ENCODE measurements around the gene TFE3.

The TFE3 gene

DNA sequence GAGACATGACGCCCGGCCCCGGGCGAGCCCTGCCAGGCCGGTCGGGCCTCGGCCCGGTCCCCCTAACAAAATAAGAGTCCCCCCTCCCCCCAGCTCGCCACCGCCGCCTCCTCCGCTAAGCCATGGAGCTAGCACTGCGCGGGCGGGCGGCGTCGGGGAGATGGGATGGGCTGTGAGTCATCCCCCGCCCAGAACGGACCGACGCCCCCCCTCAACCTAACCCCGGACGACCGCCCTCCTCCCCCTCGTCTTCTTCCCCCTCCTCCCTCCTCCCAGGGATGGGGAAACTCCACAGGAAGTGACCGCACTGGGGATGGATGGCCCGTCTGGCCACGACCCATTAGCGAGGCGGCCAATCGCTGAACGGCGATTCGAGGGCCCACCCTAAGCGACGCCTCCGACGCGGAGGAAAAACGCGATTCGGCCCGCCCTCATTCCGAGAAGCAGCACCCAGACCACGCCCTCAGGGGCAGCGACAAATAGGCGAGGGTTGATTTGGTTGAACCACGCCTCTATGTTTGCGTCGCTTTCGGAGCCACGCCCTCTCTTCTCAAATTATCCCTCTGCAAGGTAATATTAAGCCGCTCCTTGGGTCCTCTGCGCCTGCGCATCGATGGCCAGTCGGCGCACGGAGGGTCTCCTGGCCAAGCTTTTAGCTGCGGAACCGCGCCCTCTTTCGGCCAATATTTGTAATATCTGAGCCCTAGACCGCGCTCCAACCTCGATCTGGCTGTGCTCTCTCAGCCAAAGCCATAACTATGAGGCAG, at the start of gene TFE3:
TSS of gene TFE3 (minus strand) at position 138 of the 767 bp plus-strand sequence. CDS start at position 7, 131 bp downstream.
- H3K27ac ChIP-seq (ENCODE audit: low read depth, low read length), result peak within 1 kb of the TSS; percentile 96
- peak within 1 kb of the TSS; percentile 91 for H3K4me3 ChIP-seq (ENCODE audit: low read depth, low read length)
- H3K27me3 ChIP-seq (ENCODE audit: control insufficient read depth, insufficient read depth, low read length), result no peaks in the 10 kb centered on the region
- H3K9me3 ChIP-seq (ENCODE audit: control insufficient read depth, insufficient read depth, low read depth, low read length), result no peaks in the 10 kb centered on the region; the same call in 1 of the 2 replicates
- H3K36me3 ChIP-seq (ENCODE audit: control insufficient read depth, insufficient read depth, low read length), result peaks cover 12% of the 10 kb centered on the region
- peak within 1 kb of the TSS; percentile 90 for H3K9ac ChIP-seq (ENCODE audit: low read length)
- peaks cover 16% of the 10 kb centered on the region for H3K4me1 ChIP-seq (ENCODE audit: control insufficient read depth, insufficient read depth, low read length)

DNA sequence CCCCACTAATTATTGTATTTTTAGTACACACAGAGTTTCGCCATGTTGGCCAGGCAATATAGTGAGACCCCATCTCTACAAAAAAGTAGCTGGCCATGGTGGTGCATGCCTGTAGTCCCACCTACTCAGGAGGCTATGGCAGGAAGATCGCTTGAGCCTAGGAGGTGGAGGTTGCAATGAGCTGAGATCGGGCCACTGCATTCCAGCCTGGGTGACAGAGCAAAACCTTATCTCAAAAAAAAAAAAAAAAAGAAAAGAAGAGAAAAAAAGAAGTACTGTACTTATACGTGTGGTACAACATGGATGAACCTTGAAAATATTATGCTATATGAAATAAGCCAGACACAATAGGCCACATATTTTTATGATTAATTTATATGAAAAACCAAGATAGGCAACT, 46.4 kb upstream of the TFE3 start:
- H3K9me3 ChIP-seq (ENCODE audit: control insufficient read depth, insufficient read depth, low read depth, low read length), result peaks cover 8% of the 10 kb centered on the region; the same call in 1 of the 2 replicates
- no peak overlapping the region for H3K4me3 ChIP-seq (ENCODE audit: low read depth, low read length)
- H3K9ac ChIP-seq (ENCODE audit: low read length), result no peak overlapping the region
- H3K27me3 ChIP-seq (ENCODE audit: control insufficient read depth, insufficient read depth, low read length), result no peaks in the 10 kb centered on the region
- H3K4me1 ChIP-seq (ENCODE audit: control insufficient read depth, insufficient read depth, low read length), result no peaks in the 10 kb centered on the region
- no peaks in the 10 kb centered on the region for H3K36me3 ChIP-seq (ENCODE audit: control insufficient read depth, insufficient read depth, low read length)
- H3K27ac ChIP-seq (ENCODE audit: low read depth, low read length), result no peak overlapping the region

GRCh38 chrX:49082271-49082871, 39.2 kb upstream of the TFE3 start:
- Histone ChIP-seq H3K4me1 (ENCODE audit: control insufficient read depth, insufficient read depth, low read length) (no peaks in the 10 kb centered on the region; the same call in 1 of the 2 replicates), H3K27me3 (ENCODE audit: control insufficient read depth, insufficient read depth, low read length) (no peaks in the 10 kb centered on the region), H3K36me3 (ENCODE audit: control insufficient read depth, insufficient read depth, low read length) (0 out of 2 replicates have a peak, but pooled peaks cover 5% of the 10 kb centered on the region), H3K9me3 (ENCODE audit: control insufficient read depth, insufficient read depth, low read depth, low read length) (peaks cover 2% of the 10 kb centered on the region; the same call in 1 of the 2 replicates), H3K27ac (ENCODE audit: low read depth, low read length) (no peak overlapping the region), H3K9ac (ENCODE audit: low read length) (no peak overlapping the region), H3K4me3 (ENCODE audit: low read depth, low read length) (no peak overlapping the region)

- peak within 1 kb of the TSS; percentile 86 for H3K9ac ChIP-seq (ENCODE audit: low read length)
- H3K27me3 ChIP-seq (ENCODE audit: control insufficient read depth, insufficient read depth, low read length), result no peaks in the 10 kb centered on the region
- H3K36me3 ChIP-seq (ENCODE audit: control insufficient read depth, insufficient read depth, low read length), result peaks cover 16% of the 10 kb centered on the region; the same call in 1 of the 2 replicates
- H3K4me3 ChIP-seq (ENCODE audit: low read depth, low read length), result peak within 1 kb of the TSS; percentile 68
- peaks cover 13% of the 10 kb centered on the region; the same call in 1 of the 2 replicates for H3K9me3 ChIP-seq (ENCODE audit: control insufficient read depth, insufficient read depth, low read depth, low read length)
- no peaks in the 10 kb centered on the region; the same call in 1 of the 2 replicates for H3K4me1 ChIP-seq (ENCODE audit: control insufficient read depth, insufficient read depth, low read length)
- H3K27ac ChIP-seq (ENCODE audit: low read depth, low read length), result peak within 1 kb of the TSS; percentile 67; the same call in 1 of the 2 replicates
These were observed 36.6 kb upstream of the TFE3 start, which contains the start of gene WDR45 for GRCh38 chrX:49079489-49080428. TSS of gene WDR45 (minus strand) at chrX:49079887. CDS start at chrX:49078095, 1,792 bp downstream.

DNA sequence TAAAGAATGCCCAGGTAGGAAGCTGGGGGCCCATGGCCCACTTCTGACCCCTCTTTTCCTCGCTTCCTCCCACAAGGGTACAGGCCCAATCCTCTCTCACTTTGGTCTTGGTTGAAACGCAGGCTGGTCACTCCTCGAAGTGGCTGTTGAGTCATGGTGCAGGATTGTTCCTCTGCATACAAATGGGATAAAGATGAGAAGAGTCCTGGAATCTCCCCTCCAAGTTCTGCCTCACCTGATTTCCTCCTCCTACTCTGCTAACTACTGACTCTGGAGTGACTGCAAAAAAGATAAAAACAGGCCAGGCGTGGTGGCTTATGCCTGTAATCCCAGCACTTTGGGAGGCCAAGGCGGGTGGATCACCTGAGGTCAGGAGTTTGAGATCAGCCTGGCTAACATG, 34.8 kb upstream of the TFE3 start:
- H3K27me3 ChIP-seq (ENCODE audit: control insufficient read depth, insufficient read depth, low read length), result no peaks in the 10 kb centered on the region
- H3K27ac ChIP-seq (ENCODE audit: low read depth, low read length), result no peak overlapping the region
- no peak overlapping the region for H3K9ac ChIP-seq (ENCODE audit: low read length)
- peaks cover 3% of the 10 kb centered on the region; the same call in 1 of the 2 replicates for H3K4me1 ChIP-seq (ENCODE audit: control insufficient read depth, insufficient read depth, low read length)
- peaks cover 16% of the 10 kb centered on the region; the same call in 1 of the 2 replicates for H3K36me3 ChIP-seq (ENCODE audit: control insufficient read depth, insufficient read depth, low read length)
- peaks cover 11% of the 10 kb centered on the region; the same call in 1 of the 2 replicates for H3K9me3 ChIP-seq (ENCODE audit: control insufficient read depth, insufficient read depth, low read depth, low read length)
- H3K4me3 ChIP-seq (ENCODE audit: low read depth, low read length), result no peak overlapping the region

- Histone ChIP-seq H3K36me3 (ENCODE audit: control insufficient read depth, insufficient read depth, low read length) (peaks cover 16% of the 10 kb centered on the region; the same call in 1 of the 2 replicates), H3K27ac (ENCODE audit: low read depth, low read length) (no peak overlapping the region), H3K4me3 (ENCODE audit: low read depth, low read length) (no peak overlapping the region), H3K4me1 (ENCODE audit: control insufficient read depth, insufficient read depth, low read length) (peaks cover 6% of the 10 kb centered on the region; the same call in 1 of the 2 replicates), H3K9me3 (ENCODE audit: control insufficient read depth, insufficient read depth, low read depth, low read length) (peaks cover 16% of the 10 kb centered on the region; the same call in 1 of the 2 replicates), H3K9ac (ENCODE audit: low read length) (no peak overlapping the region), H3K27me3 (ENCODE audit: control insufficient read depth, insufficient read depth, low read length) (no peaks in the 10 kb centered on the region)
These were observed 32.2 kb upstream of the TFE3 start for GRCh38 chrX:49075347-49075746.

GRCh38 chrX:49073601-49074575, 30.7 kb upstream of the TFE3 start, which contains the start of gene PRAF2:
TSS of gene PRAF2 (minus strand) at chrX:49074002. CDS start at chrX:49073987, 15 bp downstream.
- no peaks in the 10 kb centered on the region for H3K27me3 ChIP-seq (ENCODE audit: control insufficient read depth, insufficient read depth, low read length)
- peaks cover 18% of the 10 kb centered on the region; the same call in 1 of the 2 replicates for H3K9me3 ChIP-seq (ENCODE audit: control insufficient read depth, insufficient read depth, low read depth, low read length)
- peaks cover 18% of the 10 kb centered on the region for H3K36me3 ChIP-seq (ENCODE audit: control insufficient read depth, insufficient read depth, low read length)
- peak within 1 kb of the TSS; percentile 78 for H3K4me3 ChIP-seq (ENCODE audit: low read depth, low read length)
- peak within 1 kb of the TSS; percentile 72 for H3K9ac ChIP-seq (ENCODE audit: low read length)
- peaks cover 6% of the 10 kb centered on the region; the same call in 1 of the 2 replicates for H3K4me1 ChIP-seq (ENCODE audit: control insufficient read depth, insufficient read depth, low read length)
- H3K27ac ChIP-seq (ENCODE audit: low read depth, low read length), result no peak within 1 kb of the TSS; the same call in 1 of the 2 replicates

DNA sequence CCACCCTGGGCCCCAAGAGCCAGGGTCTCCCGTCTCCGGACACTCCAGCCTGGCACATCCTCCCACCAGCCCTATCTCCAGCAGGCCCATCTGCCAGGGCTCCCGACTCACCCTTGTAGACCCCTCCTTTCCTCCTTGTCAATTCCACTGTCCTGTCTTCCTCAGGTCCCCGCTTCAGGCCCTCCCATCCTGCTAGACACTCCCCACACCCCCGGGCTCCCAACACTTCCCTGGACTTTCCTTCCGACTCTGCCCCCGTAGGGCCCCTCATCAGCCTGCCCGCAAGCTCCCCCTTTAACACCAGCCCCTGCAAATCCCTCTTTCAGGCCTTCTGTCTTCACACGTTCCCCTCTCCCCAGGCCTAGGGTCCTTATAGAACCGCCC, 29.5 kb upstream of the TFE3 start:
- H3K4me3 ChIP-seq (ENCODE audit: low read depth, low read length), result peak overlapping the region; percentile 78
- H3K27me3 ChIP-seq (ENCODE audit: control insufficient read depth, insufficient read depth, low read length), result no peaks in the 10 kb centered on the region
- H3K36me3 ChIP-seq (ENCODE audit: control insufficient read depth, insufficient read depth, low read length), result peaks cover 26% of the 10 kb centered on the region
- peaks cover 6% of the 10 kb centered on the region; the same call in 1 of the 2 replicates for H3K4me1 ChIP-seq (ENCODE audit: control insufficient read depth, insufficient read depth, low read length)
- peaks cover 18% of the 10 kb centered on the region; the same call in 1 of the 2 replicates for H3K9me3 ChIP-seq (ENCODE audit: control insufficient read depth, insufficient read depth, low read depth, low read length)
- H3K27ac ChIP-seq (ENCODE audit: low read depth, low read length), result no peak overlapping the region
- H3K9ac ChIP-seq (ENCODE audit: low read length), result peak overlapping the region; percentile 17

GRCh38 chrX:49071877-49072711, 28.9 kb upstream of the TFE3 start:
- Histone ChIP-seq H3K4me1 (ENCODE audit: control insufficient read depth, insufficient read depth, low read length) (peaks cover 6% of the 10 kb centered on the region; the same call in 1 of the 2 replicates), H3K36me3 (ENCODE audit: control insufficient read depth, insufficient read depth, low read length) (peaks cover 21% of the 10 kb centered on the region), H3K27me3 (ENCODE audit: control insufficient read depth, insufficient read depth, low read length) (no peaks in the 10 kb centered on the region), H3K27ac (ENCODE audit: low read depth, low read length) (no peak overlapping the region), H3K9me3 (ENCODE audit: control insufficient read depth, insufficient read depth, low read depth, low read length) (peaks cover 18% of the 10 kb centered on the region; the same call in 1 of the 2 replicates), H3K4me3 (ENCODE audit: low read depth, low read length) (peak overlapping the region; percentile 78), H3K9ac (ENCODE audit: low read length) (no peak overlapping the region)

All from HUES6 (cell line).